Keratinocyte (primary cell): Measurements from ENCODE around the gene TRIM67. TPM values are rescaled to one million over a fixed set of nuclear protein-coding genes. Genes with fewer than 3 reads are reported as not detected.

ENCODE experiments used
- DNase-seq: peaks from one replicate; pipeline ENCODE4 v3.0.0-alpha.2; 2011; ENCODE audit warnings: low read depth, missing footprints, low spot score
- FAIRE-seq: peaks from 2 replicates; lab custom pipeline; 2011; peaks lifted over from hg19 to GRCh38; lab: Jason Lieb, UNC
- H2AFZ ChIP-seq: 2 replicates; pipeline ENCODE4 v1.6.0; 2012; ENCODE audit warnings: low read length, control low read depth, inconsistent platforms; ENCODE audit not compliant: control insufficient read depth
- H3K27ac ChIP-seq: 2 replicates; pipeline ENCODE4 v1.5.1; 2011; ENCODE audit warnings: low read length; ENCODE audit not compliant: control insufficient read depth, insufficient read depth
- H3K27me3 ChIP-seq: 3 replicates; pipeline ENCODE4 v1.6.0; 2011; ENCODE audit warnings: low read length; ENCODE audit not compliant: control insufficient read depth, insufficient read depth; ENCODE audit errors: extremely low read depth
- H3K36me3 ChIP-seq, 2 experiments: 2 replicates in 1 of 2; 3 replicates in 1 of 2; pipeline ENCODE4 v1.5.1; 2011; ENCODE audit warnings: low read length in 2 of 2, mild to moderate bottlenecking in 1 of 2; ENCODE audit not compliant: control insufficient read depth in 2 of 2, insufficient read depth in 2 of 2; ENCODE audit errors: extremely low read depth in 1 of 2
- H3K4me1 ChIP-seq: 3 replicates; pipeline ENCODE4 v1.5.1; 2011; ENCODE audit warnings: low read length; ENCODE audit not compliant: control insufficient read depth, insufficient read depth; ENCODE audit errors: extremely low read depth
- H3K4me2 ChIP-seq: 3 replicates; pipeline ENCODE4 v1.6.0; 2011; ENCODE audit warnings: low read depth, low read length; ENCODE audit not compliant: control insufficient read depth, insufficient read depth; ENCODE audit errors: extremely low read depth
- H3K4me3 ChIP-seq, 3 experiments: fragments of 200-600 bp in 1 of 3; sonication (generic) in 1 of 3; 2 replicates in 2 of 3; 3 replicates in 1 of 3; pipeline ENCODE4 v1.5.1; 2011 to 2016; ENCODE audit warnings: low read length in 3 of 3, mild to moderate bottlenecking in 3 of 3, control low read depth in 2 of 3, inconsistent platforms in 1 of 3, low read depth in 1 of 3, mixed read lengths in 1 of 3, mixed run types in 1 of 3, moderate library complexity in 1 of 3; ENCODE audit not compliant: control insufficient read depth in 2 of 3, insufficient read depth in 2 of 3; ENCODE audit errors: extremely low read depth in 1 of 3
- H3K79me2 ChIP-seq: 2 replicates; pipeline ENCODE4 v1.6.0; 2012; ENCODE audit warnings: low read length; ENCODE audit not compliant: control insufficient read depth, insufficient read depth
- H3K9ac ChIP-seq: 3 replicates; pipeline ENCODE4 v1.6.0; 2011; ENCODE audit warnings: low read length; ENCODE audit not compliant: control insufficient read depth, insufficient read depth; ENCODE audit errors: extremely low read depth
- H3K9me1 ChIP-seq: 3 replicates; pipeline ENCODE4 v1.6.0; 2011; ENCODE audit warnings: low read length; ENCODE audit not compliant: control insufficient read depth, insufficient read depth; ENCODE audit errors: extremely low read depth
- H3K9me3 ChIP-seq: 2 replicates; pipeline ENCODE4 v1.5.1; 2012; ENCODE audit warnings: low read depth, low read length; ENCODE audit not compliant: control insufficient read depth
- H4K20me1 ChIP-seq: 3 replicates; pipeline ENCODE4 v1.6.0; 2011; ENCODE audit warnings: low read length; ENCODE audit not compliant: control insufficient read depth, insufficient read depth; ENCODE audit errors: extremely low read depth
- CTCF ChIP-seq, 3 experiments: IDR thresholded peaks in 1 of 3; conservative IDR thresholded peaks in 1 of 3; optimal IDR thresholded peaks in 1 of 3; 2 replicates in 2 of 3; 3 replicates in 1 of 3; pipeline versions ENCODE3 to v1.5.1; 2011; ENCODE audit warnings: low read length in 3 of 3, mild to moderate bottlenecking in 3 of 3, moderate library complexity in 2 of 3, control low read depth in 1 of 3, inconsistent platforms in 1 of 3; ENCODE audit not compliant: insufficient read depth in 2 of 3; ENCODE audit errors: extremely low read depth in 1 of 3
- EZH2 ChIP-seq: IDR thresholded peaks from one replicate; pipeline ENCODE4 v1.6.1; 2012; ENCODE audit warnings: inconsistent platforms, mild to moderate bottlenecking, low read length, moderate library complexity
- dilution Hi-C: fragments of 300-500 bp; cut with MboI; formaldehyde crosslinking; loops from one replicate; pipeline ENCODE4 v1.7.0; 2020; ENCODE audit warnings: low sequenced_read_pairs; ENCODE audit not compliant: extremely low pct_ligation_motif_present
- polyA plus RNA-seq, 5 experiments: library from polyadenylated mRNA; depleted of rRNA in 3 of 5; stranded (reverse) in 3 of 5; stranded (forward) in 1 of 5; unstranded in 1 of 5; fragments of >200 nt; gene quantifications; 1 replicate in 1 of 5; 2 replicates in 3 of 5; 3 replicates in 1 of 5; pipeline versions ENCODE4 v1.2.1 to v1.2.3, GENCODE V29; 2011 to 2012; ENCODE audit warnings: missing spikeins in 2 of 5, low read depth in 1 of 5, low replicate concordance in 1 of 5

Gene TRIM67
- polyA plus RNA-seq, 1 donor (not counting 4 experiments of a cell fraction or from before 2014, with no cell fraction given): not detected

DNA sequence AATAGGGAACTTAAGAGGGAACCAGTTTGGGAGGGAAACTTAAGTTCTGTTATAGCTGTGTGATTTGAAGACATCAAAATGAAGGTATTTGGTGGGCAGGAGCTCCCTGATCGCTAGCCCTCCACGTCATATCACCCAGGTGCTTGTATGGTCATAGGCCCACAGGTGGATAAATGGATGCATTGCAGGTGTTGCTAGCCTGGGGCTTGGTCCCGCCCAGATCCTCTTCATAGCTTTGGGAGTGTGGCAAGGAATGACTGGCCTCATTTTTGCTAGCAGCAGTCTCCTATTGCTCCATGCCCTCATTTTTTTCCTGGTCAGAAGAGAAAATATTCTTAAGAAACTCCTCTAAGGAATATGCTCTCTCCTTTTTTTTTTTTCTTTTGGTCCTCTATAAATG lies 90.5 kb downstream of the TRIM67 start:
- Histone ChIP-seq H3K36me3 (peaks cover 3 to 14% of the 10 kb centered on the region in 2 experiments), H3K4me3 (no peak overlapping the region), H4K20me1 (no peaks in the 10 kb centered on the region), H3K9me3 (no peaks in the 10 kb centered on the region), H3K4me2 (no peak overlapping the region), H3K4me1 (no peaks in the 10 kb centered on the region), H3K9ac (no peak overlapping the region), H3K79me2 (peaks cover 12% of the 10 kb centered on the region), H3K9me1 (no peaks in the 10 kb centered on the region), H3K27me3 (no peaks in the 10 kb centered on the region), H3K27ac (no peak overlapping the region), H2AFZ (no peak overlapping the region)
- FAIRE-seq (no peak), DNase-seq (no peak)
- TF ChIP-seq EZH2 (no peak), CTCF (optimal IDR thresholded peaks at IDR 0.05 in 1 of 3, IDR thresholded peaks at IDR 0.05 in 1 of 3, conservative IDR thresholded peaks at IDR 0.05 in 1 of 3; ENCODE audit: extremely low read depth in 1 of 3, insufficient read depth in 2 of 3, low read length in 3 of 3) (no peak)
- dilution Hi-C loops: no loop called here

DNA sequence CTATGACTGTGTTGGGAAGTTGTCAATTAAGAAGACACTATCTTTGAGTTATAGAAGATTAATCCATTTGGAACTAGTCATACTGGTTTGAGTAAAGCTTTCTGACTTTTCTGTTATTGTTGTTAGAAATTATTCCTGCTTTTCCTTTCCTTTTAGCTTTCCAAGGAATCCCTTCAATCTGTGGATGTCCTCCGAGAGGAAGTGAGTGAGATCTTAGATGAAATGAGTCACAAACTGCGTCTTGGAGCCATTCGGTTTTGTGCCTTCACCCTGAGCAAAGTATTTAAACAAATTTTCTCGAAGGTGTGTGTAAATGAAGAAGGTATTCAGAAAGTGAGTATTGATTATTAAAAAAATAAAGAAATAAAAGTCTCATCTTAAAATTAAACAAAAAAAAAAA lies 98.5 kb downstream of the TRIM67 start:
- no peaks in the 10 kb centered on the region for H3K79me2 ChIP-seq
- no peak for DNase-seq
- H3K9me3 ChIP-seq: peaks cover 4% of the 10 kb centered on the region
- no peak overlapping the region for H2AFZ ChIP-seq
- H3K4me3 ChIP-seq: no peak overlapping the region
- FAIRE-seq: no peak
- H3K27me3 ChIP-seq: no peaks in the 10 kb centered on the region
- TF ChIP-seq EZH2 (no peak), CTCF (optimal IDR thresholded peaks at IDR 0.05 in 1 of 3, IDR thresholded peaks at IDR 0.05 in 1 of 3, conservative IDR thresholded peaks at IDR 0.05 in 1 of 3; ENCODE audit: extremely low read depth in 1 of 3, insufficient read depth in 2 of 3, low read length in 3 of 3) (no peak)
- H3K9me1 ChIP-seq: no peaks in the 10 kb centered on the region
- no peaks in the 10 kb centered on the region for H3K4me1 ChIP-seq
- no peak overlapping the region for H3K4me2 ChIP-seq
- dilution Hi-C loops: no loop called here
- H3K36me3 ChIP-seq: peaks cover 5 to 29% of the 10 kb centered on the region in 2 experiments
- H4K20me1 ChIP-seq: no peaks in the 10 kb centered on the region
- H3K27ac ChIP-seq: no peak overlapping the region
- H3K9ac ChIP-seq: no peak overlapping the region
